WTC11 (cell line): ENCODE data around the gene ARVCF. TPM values are rescaled to one million over a fixed set of nuclear protein-coding genes. Genes with fewer than 3 reads are reported as not detected.
A peak's percentile ranks its signal among the peaks of the same experiment; 100 is the strongest.

ENCODE experiments used
- ATAC-seq: fragments of 200-7000 bp; cut with Tn5 transposase; 2 replicates; pipeline ENCODE4 v1.10.0; 2021; ENCODE audit warnings: mild to moderate bottlenecking, moderate library complexity
- CTCF ChIA-PET: fragments of 300-600 bp; sonication (Branson Sonifier 250); formaldehyde crosslinking; loops from one replicate; lab custom pipeline; 2021; ENCODE audit warnings: antibody characterized with exemption; lab: Charles Lee
- POLR2A ChIA-PET: fragments of 350-600 bp; sonication (Branson Sonifier 250); formaldehyde crosslinking; loops from one replicate; lab custom pipeline; 2021; ENCODE audit warnings: antibody characterized with exemption; lab: Charles Lee
- DNase-seq: peaks from one replicate; pipeline ENCODE4 v3.0.0; 2021; ENCODE audit warnings: low spot score
- H3K27ac Mint-ChIP-seq: 2 replicates; pipeline ENCODE4 v1.8.0; 2021; ENCODE audit warnings: mixed read lengths
- H3K27me3 Mint-ChIP-seq: 2 replicates; pipeline ENCODE4 v1.8.0; 2021; ENCODE audit warnings: low read depth, mild to moderate bottlenecking, moderate library complexity, mixed read lengths
- H3K36me3 Mint-ChIP-seq: 2 replicates; pipeline ENCODE4 v1.8.0; 2021; ENCODE audit warnings: mixed read lengths
- H3K4me1 Mint-ChIP-seq: 2 replicates; pipeline ENCODE4 v1.8.0; 2022; ENCODE audit warnings: mixed read lengths
- H3K4me3 Mint-ChIP-seq: 2 replicates; pipeline ENCODE4 v1.8.0; 2021; ENCODE audit warnings: mild to moderate bottlenecking, moderate library complexity, mixed read lengths
- H3K9me3 Mint-ChIP-seq: 2 replicates; pipeline ENCODE4 v1.8.0; 2021; ENCODE audit warnings: mixed read lengths
- AR ChIP-seq: fragments of 250-450 bp; sonication (Bioruptor Pico); IDR thresholded peaks from 2 replicates; pipeline ENCODE4 v1.9.0; 2021; ENCODE audit warnings: mild to moderate bottlenecking
- FOXK1 ChIP-seq: sonication (generic); formaldehyde crosslinking; IDR thresholded peaks from 2 replicates; pipeline ENCODE4 v1.8.0; 2022; ENCODE audit warnings: mild to moderate bottlenecking, moderate library complexity, missing genetic modification reagents
- JUN ChIP-seq: sonication (generic); formaldehyde crosslinking; IDR thresholded peaks from 2 replicates; pipeline ENCODE4 v1.8.0; 2023; ENCODE audit warnings: mild to moderate bottlenecking, missing genetic modification reagents
- NFYB ChIP-seq: sonication (generic); formaldehyde crosslinking; conservative IDR thresholded peaks from 2 replicates; pipeline ENCODE4 v1.8.0; 2022; ENCODE audit warnings: low read depth, missing genetic modification reagents
- SOX15 ChIP-seq: fragments of 250-450 bp; sonication (Bioruptor Pico); IDR thresholded peaks from 2 replicates; pipeline ENCODE4 v1.9.0; 2021; ENCODE audit warnings: mild to moderate bottlenecking
- SP1 ChIP-seq: sonication (generic); formaldehyde crosslinking; conservative IDR thresholded peaks from 2 replicates; pipeline ENCODE4 v1.8.1; 2022; ENCODE audit warnings: missing genetic modification reagents
- TP53 ChIP-seq: sonication (generic); formaldehyde crosslinking; IDR thresholded peaks from 2 replicates; pipeline ENCODE4 v1.8.1; 2023; ENCODE audit warnings: mild to moderate bottlenecking, missing genetic modification reagents
- ZNF121 ChIP-seq: sonication (generic); formaldehyde crosslinking; IDR thresholded peaks from 2 replicates; pipeline ENCODE4 v1.8.0; 2023; ENCODE audit warnings: missing genetic modification reagents
- ZNF263 ChIP-seq: sonication (generic); formaldehyde crosslinking; IDR thresholded peaks from 2 replicates; pipeline ENCODE4 v1.8.1; 2022; ENCODE audit warnings: low read depth, mild to moderate bottlenecking, moderate library complexity, missing genetic modification reagents
- ZNF317 ChIP-seq: sonication (generic); formaldehyde crosslinking; IDR thresholded peaks from 2 replicates; pipeline ENCODE4 v1.8.1; 2023; ENCODE audit warnings: low read depth, mild to moderate bottlenecking, moderate library complexity, missing genetic modification reagents, borderline replicate concordance
- total RNA-seq: library from RNA; stranded (reverse); gene quantifications from 3 replicates; pipeline ENCODE4 v1.2.3, GENCODE V29; 2021

The ARVCF gene
- total RNA-seq, 1 experiment from 2014 or later, result 65.4 TPM

- Mint-ChIP-seq H3K4me1 (peaks cover 29% of the 10 kb centered on the region), H3K4me3 (no peak overlapping the region), H3K27ac (no peak overlapping the region; the same call in 1 of the 2 replicates), H3K9me3 (no peaks in the 10 kb centered on the region), H3K27me3 (no peaks in the 10 kb centered on the region; the same call in 1 of the 2 replicates), H3K36me3 (no peaks in the 10 kb centered on the region)
- TF ChIP-seq ZNF317 (CRISPR knock-in tag) (no peak), TP53 (no peak), ZNF121 (no peak)
- DNase-seq, result no peak
- POLR2A ChIA-PET, result no interaction called here
- no peak for ATAC-seq
- CTCF ChIA-PET, result interaction anchor here (2.9 kb wide), 1 partner anchor 53 kb away, joined by 22 read pairs; no protein-coding TSS in a partner anchor
These were observed 56.0 kb downstream of the ARVCF start for GRCh38 chr22:19960491-19961200.

GRCh38 chr22:19959587-19960490 lies 56.8 kb downstream of the ARVCF start:
- H3K36me3 Mint-ChIP-seq, result no peaks in the 10 kb centered on the region
- H3K27me3 Mint-ChIP-seq, result no peaks in the 10 kb centered on the region; the same call in 1 of the 2 replicates
- H3K9me3 Mint-ChIP-seq, result no peaks in the 10 kb centered on the region
- peak overlapping the region; percentile 53 for H3K4me3 Mint-ChIP-seq
- no peak for TF ChIP-seq ZNF263 (CRISPR knock-in tag)
- TF ChIP-seq NFYB (CRISPR knock-in tag), result 0 out of 2 replicates have a peak, but pooled peaks have one; percentile 0
- no peak for TF ChIP-seq SOX15
- H3K4me1 Mint-ChIP-seq, result peaks cover 29% of the 10 kb centered on the region
- no peak overlapping the region for H3K27ac Mint-ChIP-seq
- DNase-seq (no peak), ATAC-seq (no peak)
- POLR2A ChIA-PET, result interaction anchor here (0.6 to 1.0 kb wide), 3 partner anchors 10 to 158 kb away, joined by 3 to 4 read pairs (median 3); partner anchors contain the start of gene TRMT2A
- CTCF ChIA-PET, result interaction anchor here (0.6 to 2.8 kb wide), 13 partner anchors 10 to 236 kb away, joined by 3 to 10 read pairs (median 5); partner anchors contain the start of gene GP1BB

- no peaks in the 10 kb centered on the region for H3K9me3 Mint-ChIP-seq
- peak; percentile 98 for DNase-seq
- H3K27ac Mint-ChIP-seq, result peak overlapping the region; percentile 72
- TF ChIP-seq ZNF121, result peak; percentile 77
- peak; percentile 87 for TF ChIP-seq SP1 (CRISPR knock-in tag)
- TF ChIP-seq NFYB (CRISPR knock-in tag), result 0 out of 2 replicates have a peak, but pooled peaks have one; percentile 10
- no peak for TF ChIP-seq AR (CRISPR knock-in tag)
- TF ChIP-seq JUN (CRISPR knock-in tag), result no peak
- no peak for TF ChIP-seq FOXK1 (CRISPR knock-in tag)
- peaks cover 30% of the 10 kb centered on the region for H3K4me1 Mint-ChIP-seq
- peak overlapping the region; percentile 66 for H3K4me3 Mint-ChIP-seq
- ATAC-seq, result peak; percentile 75
- ChIA-PET POLR2A (interaction anchor here (0.6 to 1.0 kb wide), 5 partner anchors 9 to 933 kb away, joined by 3 to 4 read pairs (median 3); partner anchors contain the start of gene TRMT2A), CTCF (interaction anchor here (0.6 to 2.8 kb wide), 17 partner anchors 11 to 251 kb away, joined by 3 to 10 read pairs (median 4); partner anchors contain the start of gene GP1BB)
- no peaks in the 10 kb centered on the region; the same call in 1 of the 2 replicates for H3K27me3 Mint-ChIP-seq
- no peaks in the 10 kb centered on the region for H3K36me3 Mint-ChIP-seq
These were observed 57.5 kb downstream of the ARVCF start for GRCh38 chr22:19959043-19959586.
